GM12873 (cell line): ENCODE data around the gene KATNIP.

Experiments used
- TF ChIP-seq, protein P1 (sequence below): IDR thresholded peaks from 2 replicates; pipeline ENCODE4 v1.5.1; 2012; ENCODE audit warnings: low read depth, mild to moderate bottlenecking, moderate library complexity, low read length, control low read depth; ENCODE audit not compliant: insufficient read depth; ENCODE audit errors: missing control alignments

Gene KATNIP

DNA sequence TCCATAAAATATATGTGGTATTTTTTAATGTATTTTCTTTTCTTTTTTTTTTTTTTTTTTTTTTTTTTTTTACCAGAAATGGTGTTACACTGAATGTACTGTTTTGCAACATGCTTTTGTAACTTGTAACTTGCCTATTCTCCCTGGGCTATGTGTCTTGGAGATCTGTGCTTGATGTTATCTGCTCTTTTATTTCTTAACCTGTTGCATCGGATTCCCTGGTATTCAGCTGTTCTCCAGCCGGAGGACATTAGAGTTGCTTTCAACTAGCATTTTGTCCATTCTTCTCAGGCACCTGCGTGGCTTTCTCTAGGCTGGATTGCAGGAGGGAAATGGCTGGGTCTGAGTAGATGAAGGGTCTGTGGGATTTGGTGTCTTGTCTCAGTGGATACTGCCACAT lies 47.4 kb downstream of the KATNIP start:
- TF ChIP-seq, protein P1, sequence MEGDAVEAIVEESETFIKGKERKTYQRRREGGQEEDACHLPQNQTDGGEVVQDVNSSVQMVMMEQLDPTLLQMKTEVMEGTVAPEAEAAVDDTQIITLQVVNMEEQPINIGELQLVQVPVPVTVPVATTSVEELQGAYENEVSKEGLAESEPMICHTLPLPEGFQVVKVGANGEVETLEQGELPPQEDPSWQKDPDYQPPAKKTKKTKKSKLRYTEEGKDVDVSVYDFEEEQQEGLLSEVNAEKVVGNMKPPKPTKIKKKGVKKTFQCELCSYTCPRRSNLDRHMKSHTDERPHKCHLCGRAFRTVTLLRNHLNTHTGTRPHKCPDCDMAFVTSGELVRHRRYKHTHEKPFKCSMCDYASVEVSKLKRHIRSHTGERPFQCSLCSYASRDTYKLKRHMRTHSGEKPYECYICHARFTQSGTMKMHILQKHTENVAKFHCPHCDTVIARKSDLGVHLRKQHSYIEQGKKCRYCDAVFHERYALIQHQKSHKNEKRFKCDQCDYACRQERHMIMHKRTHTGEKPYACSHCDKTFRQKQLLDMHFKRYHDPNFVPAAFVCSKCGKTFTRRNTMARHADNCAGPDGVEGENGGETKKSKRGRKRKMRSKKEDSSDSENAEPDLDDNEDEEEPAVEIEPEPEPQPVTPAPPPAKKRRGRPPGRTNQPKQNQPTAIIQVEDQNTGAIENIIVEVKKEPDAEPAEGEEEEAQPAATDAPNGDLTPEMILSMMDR: no peak

DNA sequence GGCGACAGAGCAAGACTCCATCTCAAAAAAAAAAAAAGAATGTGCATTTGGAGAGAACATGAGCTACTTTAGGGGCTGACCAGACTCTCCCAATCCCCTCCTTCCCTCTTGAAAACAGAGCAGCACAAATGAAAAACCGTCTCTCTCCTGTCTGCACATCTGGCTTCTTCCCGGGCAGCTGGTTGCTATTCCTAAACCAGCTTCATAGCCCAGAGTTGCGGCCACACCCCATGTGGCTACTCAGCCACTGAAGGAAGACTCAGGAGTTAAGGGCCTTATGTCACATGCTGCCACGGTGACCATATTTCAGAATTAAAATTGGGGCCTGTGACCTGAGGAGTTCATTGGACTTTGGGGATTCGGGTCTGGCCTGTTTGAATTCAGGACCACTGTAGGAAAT lies 48.3 kb downstream of the KATNIP start:
- TF ChIP-seq, protein P1: no peak

DNA sequence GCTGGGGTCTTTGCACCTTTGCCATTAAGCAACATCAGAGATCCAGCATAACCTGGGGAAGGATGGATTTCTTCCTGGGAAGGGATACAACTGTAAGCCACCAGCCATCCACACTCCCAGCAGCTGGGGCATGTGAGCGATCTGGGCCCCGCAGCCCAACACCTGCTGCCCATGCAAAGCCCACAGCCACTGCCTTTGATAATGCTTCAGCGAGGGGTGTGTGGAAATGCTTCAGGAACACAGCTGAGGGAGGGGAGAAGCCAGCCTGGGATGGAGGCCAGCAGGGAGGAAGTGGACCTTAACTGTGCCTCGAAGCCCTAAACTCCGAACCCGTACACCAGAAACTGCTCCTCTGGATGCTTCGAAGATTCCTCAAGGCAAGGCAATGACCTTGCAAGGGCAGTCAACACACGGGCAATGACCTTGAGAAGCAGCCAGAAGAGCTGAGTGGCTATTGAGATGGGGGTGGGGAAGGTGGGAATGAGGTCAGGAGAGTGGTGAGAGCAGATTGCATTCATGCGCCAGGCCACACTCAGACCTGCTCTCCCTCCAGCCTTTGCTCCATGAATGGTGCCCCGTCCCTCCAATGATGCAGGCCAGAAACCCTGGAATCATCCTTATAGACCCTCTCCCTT lies 49.1 kb downstream of the KATNIP start:
- TF ChIP-seq, protein P1: no peak

DNA sequence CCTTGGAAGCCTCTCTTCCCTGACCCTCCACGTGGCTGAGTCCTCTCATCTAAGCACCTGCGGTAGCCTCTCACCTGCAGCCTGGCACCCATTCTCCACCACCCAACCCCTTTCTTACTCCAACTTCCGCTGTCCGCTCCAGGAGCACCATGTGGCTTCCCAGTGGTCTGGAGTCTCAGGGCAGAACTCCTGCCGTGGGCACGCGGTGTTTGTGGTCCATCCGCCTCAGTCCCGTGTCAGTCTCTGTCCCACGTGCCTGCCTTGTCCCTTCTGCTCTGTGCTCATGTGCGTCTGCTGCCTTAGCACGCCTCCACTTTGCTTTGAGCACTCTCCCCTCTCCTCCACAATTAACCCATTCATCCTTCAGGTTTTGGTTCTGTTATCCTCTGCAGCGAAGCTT lies 49.7 kb downstream of the KATNIP start:
- TF ChIP-seq, protein P1: no peak
